ENCODE results near the gene MYO9B.

The MYO9B gene, protein sequence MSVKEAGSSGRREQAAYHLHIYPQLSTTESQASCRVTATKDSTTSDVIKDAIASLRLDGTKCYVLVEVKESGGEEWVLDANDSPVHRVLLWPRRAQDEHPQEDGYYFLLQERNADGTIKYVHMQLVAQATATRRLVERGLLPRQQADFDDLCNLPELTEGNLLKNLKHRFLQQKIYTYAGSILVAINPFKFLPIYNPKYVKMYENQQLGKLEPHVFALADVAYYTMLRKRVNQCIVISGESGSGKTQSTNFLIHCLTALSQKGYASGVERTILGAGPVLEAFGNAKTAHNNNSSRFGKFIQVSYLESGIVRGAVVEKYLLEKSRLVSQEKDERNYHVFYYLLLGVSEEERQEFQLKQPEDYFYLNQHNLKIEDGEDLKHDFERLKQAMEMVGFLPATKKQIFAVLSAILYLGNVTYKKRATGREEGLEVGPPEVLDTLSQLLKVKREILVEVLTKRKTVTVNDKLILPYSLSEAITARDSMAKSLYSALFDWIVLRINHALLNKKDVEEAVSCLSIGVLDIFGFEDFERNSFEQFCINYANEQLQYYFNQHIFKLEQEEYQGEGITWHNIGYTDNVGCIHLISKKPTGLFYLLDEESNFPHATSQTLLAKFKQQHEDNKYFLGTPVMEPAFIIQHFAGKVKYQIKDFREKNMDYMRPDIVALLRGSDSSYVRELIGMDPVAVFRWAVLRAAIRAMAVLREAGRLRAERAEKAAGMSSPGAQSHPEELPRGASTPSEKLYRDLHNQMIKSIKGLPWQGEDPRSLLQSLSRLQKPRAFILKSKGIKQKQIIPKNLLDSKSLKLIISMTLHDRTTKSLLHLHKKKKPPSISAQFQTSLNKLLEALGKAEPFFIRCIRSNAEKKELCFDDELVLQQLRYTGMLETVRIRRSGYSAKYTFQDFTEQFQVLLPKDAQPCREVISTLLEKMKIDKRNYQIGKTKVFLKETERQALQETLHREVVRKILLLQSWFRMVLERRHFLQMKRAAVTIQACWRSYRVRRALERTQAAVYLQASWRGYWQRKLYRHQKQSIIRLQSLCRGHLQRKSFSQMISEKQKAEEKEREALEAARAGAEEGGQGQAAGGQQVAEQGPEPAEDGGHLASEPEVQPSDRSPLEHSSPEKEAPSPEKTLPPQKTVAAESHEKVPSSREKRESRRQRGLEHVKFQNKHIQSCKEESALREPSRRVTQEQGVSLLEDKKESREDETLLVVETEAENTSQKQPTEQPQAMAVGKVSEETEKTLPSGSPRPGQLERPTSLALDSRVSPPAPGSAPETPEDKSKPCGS (N-terminal part only)

DNA sequence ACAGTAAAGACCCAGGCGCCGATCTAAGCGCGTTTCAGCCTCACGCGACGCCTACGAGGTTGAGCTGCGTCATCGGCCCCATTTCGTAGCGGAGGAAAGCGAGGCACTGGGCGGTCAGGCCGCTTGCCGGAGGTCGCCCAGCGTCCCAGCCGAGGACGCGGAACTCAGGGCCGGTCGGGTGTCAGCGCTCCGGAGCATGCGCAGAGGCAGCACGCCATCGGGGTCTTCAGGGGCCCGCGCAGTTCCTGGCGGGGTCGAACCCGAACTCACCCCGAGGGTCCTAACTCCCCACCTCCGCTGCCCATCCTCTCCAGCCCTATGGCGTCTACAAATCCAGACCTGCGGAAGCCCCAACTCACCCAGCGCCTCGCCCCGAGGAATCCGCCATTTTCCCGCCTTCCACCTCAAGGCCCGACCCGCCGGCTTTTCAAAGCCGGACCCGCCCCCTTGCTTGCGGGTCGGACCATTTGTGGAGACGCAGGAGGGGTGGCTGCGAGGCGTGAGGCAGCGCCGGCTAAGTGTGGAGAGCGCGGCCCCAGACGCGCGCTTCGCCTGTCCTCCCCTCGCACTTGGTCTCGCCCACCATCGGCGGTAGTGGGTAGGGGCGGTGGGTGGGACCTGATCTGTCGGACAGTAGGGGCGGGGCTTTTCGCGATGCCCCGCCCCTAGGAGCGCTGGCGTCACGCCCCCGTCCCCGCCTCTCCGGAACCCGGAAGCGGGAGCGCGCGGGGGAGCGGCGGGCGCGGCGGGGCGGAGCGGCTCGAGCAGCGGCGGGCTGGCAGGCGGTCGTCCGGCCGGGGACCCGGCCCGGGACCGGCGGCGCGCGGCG is at the start of gene MYO9B, which contains the start of gene HAUS8:
TSS of gene MYO9B (plus strand) at position 743 of the 829 bp plus-strand sequence. CDS start 25,941 bp downstream, outside the sequence.
TSS of gene HAUS8 (minus strand) at position 418 of the 829 bp plus-strand sequence. CDS start at position 388, 30 bp downstream.
- peak within 1 kb of the TSS; percentile 99 for H3K4me3 Mint-ChIP-seq
- no peaks in the 10 kb centered on the region for H3K27me3 Mint-ChIP-seq
- CTCF ChIA-PET, result interaction anchor here (0.6 to 1.9 kb wide), 4 partner anchors 50 to 207 kb away, joined by 3 to 7 read pairs (median 5); no protein-coding TSS in a partner anchor
- no peaks in the 10 kb centered on the region for H3K9me3 Mint-ChIP-seq
- peak within 1 kb of the TSS; percentile 98 for H3K27ac Mint-ChIP-seq
- peaks cover 44% of the 10 kb centered on the region for H3K36me3 Mint-ChIP-seq
- peaks cover 69% of the 10 kb centered on the region for H3K4me1 Mint-ChIP-seq
- DNase-seq, result peak; percentile 100

DNA sequence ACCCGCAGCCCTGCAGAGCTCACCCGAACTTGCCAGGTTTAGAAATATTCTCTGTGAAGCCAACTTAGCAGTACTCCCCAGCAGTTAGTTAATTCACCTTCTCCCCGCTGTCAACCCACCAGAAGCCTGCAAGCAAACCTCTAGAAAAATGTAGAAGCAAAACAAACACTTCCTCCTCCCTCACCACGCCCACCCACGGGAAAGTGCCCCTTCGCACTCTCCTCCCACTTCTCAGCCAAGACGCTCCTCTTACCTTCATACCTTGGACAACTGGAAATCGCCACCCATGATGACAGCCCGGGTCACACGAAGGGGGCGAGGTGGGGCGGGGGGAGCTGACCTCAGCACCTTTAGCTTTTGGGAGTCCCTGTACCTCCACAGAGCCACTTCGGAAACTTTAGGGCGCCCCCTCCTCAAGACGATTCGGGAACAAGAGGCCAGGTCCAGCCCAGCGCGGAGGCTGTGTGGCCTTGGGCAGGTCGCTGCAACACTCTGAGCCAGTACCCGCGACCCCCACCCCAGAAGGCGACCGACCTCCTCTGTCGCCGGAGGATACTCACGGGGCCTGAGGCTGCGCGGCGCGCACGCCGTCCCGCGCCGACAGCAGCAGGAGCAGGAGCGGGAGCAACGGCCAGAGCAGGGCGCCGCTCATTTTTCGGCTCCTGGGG is 49.5 kb upstream of the MYO9B start:
- H3K36me3 Mint-ChIP-seq, result peaks cover 12% of the 10 kb centered on the region
- peaks cover 22% of the 10 kb centered on the region for H3K9me3 Mint-ChIP-seq
- peaks cover 9% of the 10 kb centered on the region for H3K4me1 Mint-ChIP-seq
- CTCF ChIA-PET, result no interaction called here
- H3K27ac Mint-ChIP-seq, result no peak overlapping the region
- peaks cover 82% of the 10 kb centered on the region for H3K27me3 Mint-ChIP-seq
- H3K4me3 Mint-ChIP-seq, result peak overlapping the region; percentile 40
- DNase-seq, result peak; percentile 32

- H3K4me1 Mint-ChIP-seq, result peaks cover 9% of the 10 kb centered on the region
- peaks cover 12% of the 10 kb centered on the region for H3K36me3 Mint-ChIP-seq
- peaks cover 77% of the 10 kb centered on the region for H3K27me3 Mint-ChIP-seq
- H3K27ac Mint-ChIP-seq, result no peak within 1 kb of the TSS
- CTCF ChIA-PET, result no interaction called here
- H3K9me3 Mint-ChIP-seq, result peaks cover 21% of the 10 kb centered on the region
- peak within 1 kb of the TSS; percentile 40 for H3K4me3 Mint-ChIP-seq
- DNase-seq, result no peak
These were observed 48.7 kb upstream of the MYO9B start, which contains the start of gene CPAMD8 for GRCh38 chr19:17026706-17027534. CPAMD8 (minus strand) TSS chr19:17026810; CDS start chr19:17026642, 168 bp downstream.

DNA sequence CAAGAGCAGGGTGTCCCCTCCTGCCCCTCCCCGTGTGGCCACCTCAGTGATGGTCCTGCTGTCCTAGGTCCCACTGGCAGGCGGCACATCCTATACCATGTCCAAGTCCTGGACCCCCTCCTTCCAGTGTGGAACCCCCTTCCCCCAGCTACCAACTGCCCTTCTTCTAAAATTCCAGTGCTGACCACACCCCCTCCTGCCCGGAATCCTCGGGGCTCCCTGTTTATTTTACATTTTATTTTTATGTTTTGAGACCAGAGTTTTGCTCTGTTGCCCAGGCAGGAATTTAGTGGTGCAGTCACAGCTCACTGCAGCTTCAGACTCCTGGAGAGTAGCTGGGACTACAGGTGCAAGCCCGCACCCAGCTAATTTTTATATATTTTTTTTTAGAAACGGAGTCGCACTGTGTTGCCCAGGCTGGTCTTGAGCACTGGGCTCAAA is 48.0 kb upstream of the MYO9B start:
- Mint-ChIP-seq H3K27ac (no peak overlapping the region), H3K4me1 (peaks cover 9% of the 10 kb centered on the region), H3K4me3 (no peak overlapping the region), H3K9me3 (peaks cover 16% of the 10 kb centered on the region), H3K36me3 (peaks cover 12% of the 10 kb centered on the region), H3K27me3 (peaks cover 72% of the 10 kb centered on the region)
- CTCF ChIA-PET, result no interaction called here
- DNase-seq, result no peak

DNA sequence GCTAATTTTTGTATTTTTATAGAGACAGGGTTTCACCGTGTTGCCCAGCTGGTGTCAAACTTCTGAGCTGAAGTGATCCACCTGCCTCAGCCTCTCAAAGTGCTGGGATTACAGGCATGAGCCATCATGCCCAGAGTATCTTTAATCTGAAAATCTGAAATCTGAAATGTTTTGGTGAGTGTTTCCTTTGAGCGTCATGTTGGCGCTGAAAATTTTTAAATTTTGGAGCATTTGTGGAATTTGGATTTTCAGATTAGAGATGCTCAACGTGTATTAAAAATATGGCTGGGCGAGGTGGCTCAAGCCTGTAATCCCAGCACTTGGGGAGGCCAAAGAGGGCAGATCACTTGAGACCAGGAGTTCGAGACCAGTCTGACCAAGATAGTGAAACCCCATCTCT is 43.8 kb upstream of the MYO9B start:
- Mint-ChIP-seq H3K9me3 (no peaks in the 10 kb centered on the region), H3K27ac (no peak overlapping the region), H3K4me1 (peaks cover 3% of the 10 kb centered on the region), H3K36me3 (peaks cover 1% of the 10 kb centered on the region), H3K4me3 (no peak overlapping the region), H3K27me3 (peaks cover 47% of the 10 kb centered on the region)
- CTCF ChIA-PET, result no interaction called here
- no peak for DNase-seq

- CTCF ChIA-PET, result no interaction called here
- no peak overlapping the region for H3K4me3 Mint-ChIP-seq
- no peaks in the 10 kb centered on the region for H3K36me3 Mint-ChIP-seq
- no peaks in the 10 kb centered on the region for H3K4me1 Mint-ChIP-seq
- H3K27ac Mint-ChIP-seq, result no peak overlapping the region
- DNase-seq, result no peak
- H3K27me3 Mint-ChIP-seq, result peaks cover 10% of the 10 kb centered on the region
- H3K9me3 Mint-ChIP-seq, result no peaks in the 10 kb centered on the region
These were observed 39.6 kb upstream of the MYO9B start for GRCh38 chr19:17035842-17036424.

DNA sequence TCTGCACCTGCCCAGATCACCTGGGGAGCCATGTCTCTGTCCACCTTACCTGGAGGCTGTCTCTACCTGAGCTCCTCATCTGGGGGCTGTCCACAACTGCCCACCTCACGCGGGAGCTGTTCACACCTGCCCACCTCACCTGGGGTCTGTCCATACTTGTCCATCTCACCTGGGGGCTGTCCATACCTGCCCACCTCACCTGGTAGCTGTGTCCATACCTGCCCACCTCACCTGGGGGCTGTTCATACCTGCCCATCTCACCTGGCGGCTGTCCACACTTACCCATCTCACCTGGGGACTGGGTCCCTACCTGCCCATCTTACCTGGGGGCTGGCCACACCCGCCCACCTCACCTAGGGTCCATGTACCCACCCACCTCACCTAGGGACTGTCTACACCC is 38.9 kb upstream of the MYO9B start:
- Mint-ChIP-seq H3K36me3 (no peaks in the 10 kb centered on the region), H3K9me3 (no peaks in the 10 kb centered on the region), H3K4me1 (no peaks in the 10 kb centered on the region), H3K4me3 (no peak overlapping the region), H3K27ac (no peak overlapping the region), H3K27me3 (peaks cover 12% of the 10 kb centered on the region)
- CTCF ChIA-PET, result interaction anchor here (0.8 kb wide), 1 partner anchor 16 kb away, joined by 3 read pairs; no protein-coding TSS in a partner anchor
- no peak for DNase-seq

DNA sequence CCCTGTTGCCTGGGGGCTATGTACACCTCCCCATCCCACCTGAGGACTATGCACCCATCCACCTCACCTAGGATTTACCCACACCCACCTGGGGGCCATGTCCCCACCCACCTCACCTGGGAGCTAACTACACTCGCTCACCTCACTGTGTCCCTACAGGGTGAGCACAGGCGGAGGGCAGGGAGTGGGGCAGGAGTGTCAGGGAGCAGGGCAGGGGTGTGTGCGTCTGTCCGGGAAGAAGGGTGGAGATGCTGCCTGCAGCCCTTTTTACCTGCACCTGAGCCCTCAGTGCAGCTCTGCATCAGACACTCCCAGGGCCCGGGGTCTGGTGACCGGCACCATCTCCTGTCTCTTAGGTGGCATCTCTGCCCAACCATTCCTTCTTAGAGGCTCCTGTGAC is 38.4 kb upstream of the MYO9B start:
- no peak for DNase-seq
- Mint-ChIP-seq H3K27me3 (peaks cover 18% of the 10 kb centered on the region), H3K4me3 (no peak overlapping the region), H3K4me1 (no peaks in the 10 kb centered on the region), H3K9me3 (no peaks in the 10 kb centered on the region), H3K27ac (no peak overlapping the region), H3K36me3 (no peaks in the 10 kb centered on the region)
- CTCF ChIA-PET, result interaction anchor here (0.8 kb wide), 1 partner anchor 15 kb away, joined by 3 read pairs; no protein-coding TSS in a partner anchor

- Mint-ChIP-seq H3K36me3 (no peaks in the 10 kb centered on the region), H3K4me3 (no peak overlapping the region), H3K27me3 (peaks cover 21% of the 10 kb centered on the region), H3K4me1 (no peaks in the 10 kb centered on the region), H3K9me3 (no peaks in the 10 kb centered on the region), H3K27ac (no peak overlapping the region)
- CTCF ChIA-PET, result interaction anchor here (0.7 kb wide), 1 partner anchor 575 kb away, joined by 3 read pairs; no protein-coding TSS in a partner anchor
- no peak for DNase-seq
These were observed 37.5 kb upstream of the MYO9B start for GRCh38 chr19:17037966-17038500.

DNA sequence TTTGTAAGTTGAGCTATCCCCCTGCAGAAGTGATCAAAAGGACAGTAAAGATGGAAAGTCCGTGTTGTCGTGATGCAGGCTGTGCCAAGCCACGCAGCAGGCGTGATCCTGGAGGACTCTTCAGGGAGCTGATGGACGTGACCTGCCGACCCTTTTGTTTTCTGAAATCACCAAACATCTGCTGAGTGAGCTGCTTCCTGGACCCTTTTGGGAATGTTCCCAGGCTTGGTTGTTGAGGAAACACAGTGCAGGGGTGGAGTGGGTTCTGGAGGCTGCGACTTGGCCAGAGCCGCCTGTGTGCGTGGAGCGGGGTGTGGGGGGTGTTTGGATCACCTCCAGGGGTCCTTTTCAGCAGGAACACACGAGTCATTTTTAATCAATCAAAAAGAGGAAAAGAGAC is 33.6 kb upstream of the MYO9B start:
- CTCF ChIA-PET, result no interaction called here
- Mint-ChIP-seq H3K27me3 (peaks cover 18% of the 10 kb centered on the region), H3K36me3 (no peaks in the 10 kb centered on the region), H3K27ac (no peak overlapping the region), H3K4me3 (no peak overlapping the region), H3K4me1 (no peaks in the 10 kb centered on the region), H3K9me3 (no peaks in the 10 kb centered on the region)
- DNase-seq, result no peak

DNA sequence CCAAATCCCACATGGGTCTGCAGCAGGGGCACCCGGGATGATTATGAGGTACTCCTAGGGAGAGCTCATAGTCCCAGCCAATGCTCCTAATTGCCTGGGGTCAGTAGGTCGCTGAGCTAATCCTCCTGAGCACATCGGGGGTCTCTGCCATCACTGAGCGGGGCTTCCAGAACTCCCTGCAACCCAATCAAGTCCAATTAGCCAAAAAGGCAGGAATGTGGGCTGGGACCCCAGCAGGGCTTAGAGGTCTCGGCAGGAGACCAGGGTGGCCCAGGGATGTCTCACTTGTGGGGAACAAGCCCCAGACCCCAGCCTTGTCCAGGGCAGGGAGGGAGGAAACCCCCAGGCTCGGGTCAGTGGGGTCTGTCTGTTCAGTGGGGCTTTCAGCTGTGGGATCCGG is 31.8 kb upstream of the MYO9B start:
- no peak for DNase-seq
- H3K27me3 Mint-ChIP-seq, result peaks cover 18% of the 10 kb centered on the region
- no peak overlapping the region for H3K4me3 Mint-ChIP-seq
- CTCF ChIA-PET, result no interaction called here
- H3K9me3 Mint-ChIP-seq, result no peaks in the 10 kb centered on the region
- H3K4me1 Mint-ChIP-seq, result no peaks in the 10 kb centered on the region
- peaks cover 2% of the 10 kb centered on the region for H3K36me3 Mint-ChIP-seq
- H3K27ac Mint-ChIP-seq, result no peak overlapping the region
